ENCODE results near the gene PDE7B.

- TF ChIP-seq ZNF184 (tag by site-specific recombination; IDR thresholded peaks at IDR 0.05) (no peak), ZNF664 (tag by site-specific recombination; IDR thresholded peaks at IDR 0.05) (no peak)
These were observed 185.9 kb downstream of the PDE7B start for GRCh38 chr6:136037242-136037875.

Data from HEK293 (cell line).